ENCODE data around the gene DDX6. TPM values are rescaled to one million over a fixed set of nuclear protein-coding genes. Genes with fewer than 3 reads are reported as not detected.

DDX6 gene
- total and polyA plus RNA-seq, 2 experiments from 2014 or later: 68.3 to 205 TPM

GRCh38 chr11:118705111-118705741, 85.7 kb downstream of the DDX6 start:
- H3K27me3 ChIP-seq (ENCODE audit: insufficient read depth): no peaks in the 10 kb centered on the region
- H2AFZ ChIP-seq: peak overlapping the region; percentile 11; the same call in 1 of the 2 replicates
- ATAC-seq (no peak; the same call in 2 of the 3 replicates), DNase-seq (ENCODE audit: low spot score) (no peak)
- Mint-ChIP-seq H3K27ac (no peak overlapping the region), H3K9me3 (peaks cover 23% of the 10 kb centered on the region), H3K27me3 (ENCODE audit: insufficient read depth, low read depth, poor library complexity) (peaks cover 13% of the 10 kb centered on the region), H3K36me3 (ENCODE audit: low read depth) (peaks cover 36% of the 10 kb centered on the region), H3K4me3 (no peak overlapping the region), H3K4me1 (peaks cover 16% of the 10 kb centered on the region)
- no peak overlapping the region for H3K4me3 ChIP-seq
- H3K9me2 ChIP-seq (ENCODE audit: insufficient read depth): no peaks in the 10 kb centered on the region
- TF ChIP-seq ETS1 (IDR thresholded peaks at IDR 0.05) (no peak), STAT1 (IDR thresholded peaks at IDR 0.05; ENCODE audit: unreplicated experiment) (no peak), ZNF114 (CRISPR knock-in tag; IDR thresholded peaks at IDR 0.05) (no peak), EZH2phosphoT487 (IDR thresholded peaks at IDR 0.05; ENCODE audit: unreplicated experiment) (no peak), NANOG (IDR thresholded peaks at IDR 0.05; ENCODE audit: borderline replicate concordance) (no peak), ZNF462 (CRISPR knock-in tag; IDR thresholded peaks at IDR 0.05) (no peak), JUNB (IDR thresholded peaks at IDR 0.05; ENCODE audit: unreplicated experiment) (no peak), ZNF331 (CRISPR knock-in tag; IDR thresholded peaks at IDR 0.05; ENCODE audit: low read depth) (no peak), CREB1 (CRISPR knock-in tag; IDR thresholded peaks at IDR 0.05; ENCODE audit: low read depth) (no peak), POLR2AphosphoS5 (IDR thresholded peaks at IDR 0.05; ENCODE audit: low read depth) (no peak), EZH2 (IDR thresholded peaks at IDR 0.05; ENCODE audit: low read depth, unreplicated experiment) (no peak)
- TF ChIP-seq, protein P1, sequence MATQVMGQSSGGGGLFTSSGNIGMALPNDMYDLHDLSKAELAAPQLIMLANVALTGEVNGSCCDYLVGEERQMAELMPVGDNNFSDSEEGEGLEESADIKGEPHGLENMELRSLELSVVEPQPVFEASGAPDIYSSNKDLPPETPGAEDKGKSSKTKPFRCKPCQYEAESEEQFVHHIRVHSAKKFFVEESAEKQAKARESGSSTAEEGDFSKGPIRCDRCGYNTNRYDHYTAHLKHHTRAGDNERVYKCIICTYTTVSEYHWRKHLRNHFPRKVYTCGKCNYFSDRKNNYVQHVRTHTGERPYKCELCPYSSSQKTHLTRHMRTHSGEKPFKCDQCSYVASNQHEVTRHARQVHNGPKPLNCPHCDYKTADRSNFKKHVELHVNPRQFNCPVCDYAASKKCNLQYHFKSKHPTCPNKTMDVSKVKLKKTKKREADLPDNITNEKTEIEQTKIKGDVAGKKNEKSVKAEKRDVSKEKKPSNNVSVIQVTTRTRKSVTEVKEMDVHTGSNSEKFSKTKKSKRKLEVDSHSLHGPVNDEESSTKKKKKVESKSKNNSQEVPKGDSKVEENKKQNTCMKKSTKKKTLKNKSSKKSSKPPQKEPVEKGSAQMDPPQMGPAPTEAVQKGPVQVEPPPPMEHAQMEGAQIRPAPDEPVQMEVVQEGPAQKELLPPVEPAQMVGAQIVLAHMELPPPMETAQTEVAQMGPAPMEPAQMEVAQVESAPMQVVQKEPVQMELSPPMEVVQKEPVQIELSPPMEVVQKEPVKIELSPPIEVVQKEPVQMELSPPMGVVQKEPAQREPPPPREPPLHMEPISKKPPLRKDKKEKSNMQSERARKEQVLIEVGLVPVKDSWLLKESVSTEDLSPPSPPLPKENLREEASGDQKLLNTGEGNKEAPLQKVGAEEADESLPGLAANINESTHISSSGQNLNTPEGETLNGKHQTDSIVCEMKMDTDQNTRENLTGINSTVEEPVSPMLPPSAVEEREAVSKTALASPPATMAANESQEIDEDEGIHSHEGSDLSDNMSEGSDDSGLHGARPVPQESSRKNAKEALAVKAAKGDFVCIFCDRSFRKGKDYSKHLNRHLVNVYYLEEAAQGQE (IDR thresholded peaks at IDR 0.05; ENCODE audit: unreplicated experiment): no peak
- TF ChIP-seq, protein P2, sequence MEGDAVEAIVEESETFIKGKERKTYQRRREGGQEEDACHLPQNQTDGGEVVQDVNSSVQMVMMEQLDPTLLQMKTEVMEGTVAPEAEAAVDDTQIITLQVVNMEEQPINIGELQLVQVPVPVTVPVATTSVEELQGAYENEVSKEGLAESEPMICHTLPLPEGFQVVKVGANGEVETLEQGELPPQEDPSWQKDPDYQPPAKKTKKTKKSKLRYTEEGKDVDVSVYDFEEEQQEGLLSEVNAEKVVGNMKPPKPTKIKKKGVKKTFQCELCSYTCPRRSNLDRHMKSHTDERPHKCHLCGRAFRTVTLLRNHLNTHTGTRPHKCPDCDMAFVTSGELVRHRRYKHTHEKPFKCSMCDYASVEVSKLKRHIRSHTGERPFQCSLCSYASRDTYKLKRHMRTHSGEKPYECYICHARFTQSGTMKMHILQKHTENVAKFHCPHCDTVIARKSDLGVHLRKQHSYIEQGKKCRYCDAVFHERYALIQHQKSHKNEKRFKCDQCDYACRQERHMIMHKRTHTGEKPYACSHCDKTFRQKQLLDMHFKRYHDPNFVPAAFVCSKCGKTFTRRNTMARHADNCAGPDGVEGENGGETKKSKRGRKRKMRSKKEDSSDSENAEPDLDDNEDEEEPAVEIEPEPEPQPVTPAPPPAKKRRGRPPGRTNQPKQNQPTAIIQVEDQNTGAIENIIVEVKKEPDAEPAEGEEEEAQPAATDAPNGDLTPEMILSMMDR (conservative IDR thresholded peaks at IDR 0.05; ENCODE audit: low read depth in 2 of 2): no peak
- no peak overlapping the region for H3K27ac ChIP-seq (ENCODE audit: low read depth)
- no peaks in the 10 kb centered on the region for H3F3A ChIP-seq (replicated peaks; ENCODE audit: low read depth)
- H3K79me2 ChIP-seq (replicated peaks; ENCODE audit: insufficient read depth): no peaks in the 10 kb centered on the region
- peaks cover 18% of the 10 kb centered on the region for H3K4me1 ChIP-seq (ENCODE audit: insufficient read depth)
- no peaks in the 10 kb centered on the region for H4K20me1 ChIP-seq (replicated peaks; ENCODE audit: insufficient read depth)
- H3K4me2 ChIP-seq: peak overlapping the region; percentile 36; the same call in 1 of the 2 replicates
- 0 out of 2 replicates have a peak, but pooled peaks cover 5% of the 10 kb centered on the region for H3K36me3 ChIP-seq (ENCODE audit: insufficient read depth)
